Gastroesophageal sphincter (tissue), 4 donors: ENCODE results near the gene UBA1. TPM values are rescaled to one million over a fixed set of nuclear protein-coding genes. Genes with fewer than 3 reads are reported as not detected.
"Not testable (repeated sequence)": the region's sequence is repeated elsewhere in the genome, so short reads cannot be mapped to it uniquely, and the experiment has no call there.

Source experiments
- ATAC-seq: fragments of 150-250 bp; one replicate; pipeline ENCODE4 v1.9.1; 2016; ENCODE audit warnings: mild to moderate bottlenecking, moderate library complexity
- H3K27ac ChIP-seq, 4 donors: fragments of 200-600 bp; sonication (generic) in 3 of 4; 1 replicate in 3 of 4; 2 replicates in 1 of 4; pipeline ENCODE4 v1.5.1; 2016 to 2019
- H3K27me3 ChIP-seq: fragments of 200-600 bp; sonication (generic); one replicate; pipeline ENCODE4 v1.5.1; 2019
- H3K36me3 ChIP-seq, 2 donors: fragments of 200-600 bp; sonication (generic); one replicate each; pipeline ENCODE4 v1.5.1; 2019; ENCODE audit warnings: control low read depth in 1 of 2
- H3K4me1 ChIP-seq, 3 donors: fragments of 200-600 bp; sonication (generic); 1 replicate in 2 of 3; 2 replicates in 1 of 3; pipeline ENCODE4 v1.5.1; 2016 to 2019; ENCODE audit warnings: control low read depth in 2 of 3
- H3K4me3 ChIP-seq, 2 donors: fragments of 200-600 bp; sonication (generic); one replicate each; pipeline ENCODE4 v1.5.1; 2019; ENCODE audit warnings: mild to moderate bottlenecking in 1 of 2, moderate library complexity in 1 of 2
- H3K9me3 ChIP-seq, 3 donors: fragments of 200-600 bp; sonication (generic); one replicate each; pipeline ENCODE4 v1.5.1; 2017 to 2019; ENCODE audit warnings: control low read depth in 2 of 3
- EP300 ChIP-seq: sonication (generic); formaldehyde crosslinking; IDR thresholded peaks from one replicate; pipeline ENCODE4 v1.6.1; 2017; ENCODE audit warnings: antibody characterized with exemption, mild to moderate bottlenecking
- POLR2A ChIP-seq, 2 donors: fragments of 450-650 bp; IDR thresholded peaks; one replicate each; pipeline ENCODE4 v1.6.1; 2017; ENCODE audit warnings: antibody characterized with exemption in 2 of 2, mild to moderate bottlenecking in 2 of 2, moderate library complexity in 1 of 2
- POLR2AphosphoS5 ChIP-seq: sonication (generic); formaldehyde crosslinking; IDR thresholded peaks from one replicate; pipeline ENCODE4 v1.6.1; 2017; ENCODE audit warnings: antibody characterized with exemption
- WGBS, 2 donors: methylation state at CpG; one replicate each; pipeline ENCODE4 v1.1.5; 2018; ENCODE audit warnings: low coverage in 1 of 2; 5-methylcytosine and 5-hydroxymethylcytosine counted together
- total RNA-seq, 4 donors: library from RNA; depleted of rRNA; stranded (reverse); fragments of >200 nt; gene quantifications; one replicate each; pipeline ENCODE4 v1.1.0, GENCODE V29; 2016
- TF ChIP-seq, protein P1 (sequence below), 4 experiments: fragments of 200-600 bp in 2 of 4; fragments of 450-650 bp in 2 of 4; sonication (generic) in 1 of 4; IDR thresholded peaks; one replicate each; pipeline ENCODE4 v1.5.1; 2017 to 2019; ENCODE audit warnings: antibody characterized with exemption in 4 of 4, mild to moderate bottlenecking in 2 of 4, moderate library complexity in 2 of 4

The UBA1 gene
- total RNA-seq, 4 donors from 2014 or later: 108 to 211 (median 123) TPM

DNA sequence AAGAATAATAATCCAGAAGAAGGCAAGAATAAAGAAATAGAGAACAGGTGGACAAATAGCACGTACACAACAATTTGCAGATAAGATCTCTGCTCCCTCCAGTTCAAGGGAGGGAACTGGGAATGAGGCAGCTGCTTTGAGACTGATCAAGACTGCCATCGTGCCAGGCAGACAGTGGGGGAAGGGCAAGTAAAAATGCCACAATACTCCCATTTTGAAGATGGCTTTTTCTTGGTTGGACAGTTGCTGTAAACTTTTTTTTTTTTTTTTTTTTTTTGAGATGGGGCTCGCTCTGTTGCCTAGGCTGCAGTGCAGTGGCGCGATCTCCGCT is 56.4 kb downstream of the UBA1 start:
- 60 to 63% methylated on average over 2 of the region's 6 CpGs for WGBS, 2 donors
- ATAC-seq: no peak
- TF ChIP-seq POLR2AphosphoS5 (no peak), POLR2A (IDR thresholded peaks at IDR 0.05) (no peak), EP300 (no peak)
- TF ChIP-seq, protein P1, sequence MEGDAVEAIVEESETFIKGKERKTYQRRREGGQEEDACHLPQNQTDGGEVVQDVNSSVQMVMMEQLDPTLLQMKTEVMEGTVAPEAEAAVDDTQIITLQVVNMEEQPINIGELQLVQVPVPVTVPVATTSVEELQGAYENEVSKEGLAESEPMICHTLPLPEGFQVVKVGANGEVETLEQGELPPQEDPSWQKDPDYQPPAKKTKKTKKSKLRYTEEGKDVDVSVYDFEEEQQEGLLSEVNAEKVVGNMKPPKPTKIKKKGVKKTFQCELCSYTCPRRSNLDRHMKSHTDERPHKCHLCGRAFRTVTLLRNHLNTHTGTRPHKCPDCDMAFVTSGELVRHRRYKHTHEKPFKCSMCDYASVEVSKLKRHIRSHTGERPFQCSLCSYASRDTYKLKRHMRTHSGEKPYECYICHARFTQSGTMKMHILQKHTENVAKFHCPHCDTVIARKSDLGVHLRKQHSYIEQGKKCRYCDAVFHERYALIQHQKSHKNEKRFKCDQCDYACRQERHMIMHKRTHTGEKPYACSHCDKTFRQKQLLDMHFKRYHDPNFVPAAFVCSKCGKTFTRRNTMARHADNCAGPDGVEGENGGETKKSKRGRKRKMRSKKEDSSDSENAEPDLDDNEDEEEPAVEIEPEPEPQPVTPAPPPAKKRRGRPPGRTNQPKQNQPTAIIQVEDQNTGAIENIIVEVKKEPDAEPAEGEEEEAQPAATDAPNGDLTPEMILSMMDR (IDR thresholded peaks at IDR 0.05): no peak
- no peaks in the 10 kb centered on the region for H3K4me1 ChIP-seq
- no peak overlapping the region for H3K27ac ChIP-seq
- no peaks in the 10 kb centered on the region for H3K9me3 ChIP-seq
- H3K27me3 ChIP-seq: no peaks in the 10 kb centered on the region
- no peak overlapping the region for H3K4me3 ChIP-seq
- peaks cover 0 to 24% of the 10 kb centered on the region in 2 donors for H3K36me3 ChIP-seq

DNA sequence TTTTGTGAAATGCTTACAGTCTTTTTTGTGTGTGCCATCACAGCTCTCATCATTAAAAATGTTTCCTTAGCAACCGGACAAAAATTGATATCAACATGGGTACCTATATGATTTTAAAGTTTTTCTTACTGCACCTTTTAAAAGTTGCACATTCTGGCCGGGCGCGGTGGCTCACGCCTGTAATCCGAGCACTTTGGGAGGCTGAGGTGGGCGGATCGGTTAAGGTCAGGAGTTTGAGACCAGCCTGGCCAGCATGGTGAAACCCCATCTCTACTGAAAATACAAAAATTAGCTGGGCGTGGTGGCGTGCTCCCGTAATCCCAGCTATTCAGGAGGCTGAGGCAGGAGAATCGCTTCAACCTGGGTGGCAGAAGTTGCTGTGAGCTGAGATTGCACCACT is 64.0 kb downstream of the UBA1 start:
- H3K36me3 ChIP-seq, H3K27me3 ChIP-seq, H3K4me3 ChIP-seq, H3K4me1 ChIP-seq, H3K9me3 ChIP-seq, H3K27ac ChIP-seq, ATAC-seq: not testable (repeated sequence)
- 78 to 82% methylated on average over 1 to 2 of the region's 12 CpGs for WGBS, 2 donors

Other genes starting within 250 kb of the UBA1 start
- 10 to 100 TPM in 3 of 4 donors, 1 to 10 TPM in 1; 2.6 to 22.1 (median 11.8) TPM for gene RGN, start 115.4 kb upstream of the UBA1 start, total RNA-seq
- 10 to 100 TPM; 43.3 to 66.8 (median 53.0) TPM for gene NDUFB11, start 49.1 kb upstream of the UBA1 start, total RNA-seq
- gene RBM10, start 48.6 kb upstream of the UBA1 start, total RNA-seq: 10 to 100 TPM; 25.2 to 33.1 (median 29.2) TPM
- 10 to 100 TPM; 45.8 to 76.1 (median 55.6) TPM for gene CDK16, start 24.9 kb downstream of the UBA1 start, total RNA-seq
- 10 to 100 TPM; 26.9 to 64.6 (median 40.7) TPM for gene USP11, start 39.2 kb downstream of the UBA1 start, total RNA-seq
- gene ZNF157, start 176.7 kb downstream of the UBA1 start, total RNA-seq: under 1 TPM in 1 of 4 donors, not detected in 3; 0.31 TPM